Measurements from ENCODE around the gene INCENP. TPM values are rescaled to one million over a fixed set of nuclear protein-coding genes. Genes with fewer than 3 reads are reported as not detected.
"Not testable (repeated sequence)": the region's sequence is repeated elsewhere in the genome, so short reads cannot be mapped to it uniquely, and the experiment has no call there.

The INCENP gene
- total RNA-seq, 2 donors from 2014 or later = 125 to 142 TPM

DNA sequence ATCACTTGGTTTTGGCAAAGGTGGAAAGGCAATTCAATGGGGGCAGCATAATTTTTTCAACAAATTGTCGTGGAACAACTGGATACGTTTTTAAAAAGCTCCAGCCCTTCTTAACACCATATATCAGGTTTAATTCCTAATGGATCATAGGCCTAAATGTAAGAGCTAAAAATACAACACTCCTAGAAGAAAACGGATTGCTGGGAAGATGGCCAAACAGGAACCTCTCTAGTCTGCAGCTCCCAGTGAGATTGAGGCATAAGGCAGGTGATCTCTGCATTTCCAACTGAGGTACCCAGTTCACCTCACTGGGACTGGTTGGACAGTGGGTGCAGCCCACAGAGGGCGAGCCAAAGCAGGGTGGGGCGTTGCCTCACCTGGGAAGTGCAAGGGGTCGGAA, 33.8 kb downstream of the INCENP start:
- no peaks in the 10 kb centered on the region for H3K9me3 Mint-ChIP-seq
- H3K27me3 Mint-ChIP-seq = peaks cover 9% of the 10 kb centered on the region
- no peak for ATAC-seq (replicated peaks)
- peaks cover 20% of the 10 kb centered on the region for H3K36me3 Mint-ChIP-seq (ENCODE audit: low read depth)
- H3K4me1 Mint-ChIP-seq = no peaks in the 10 kb centered on the region
- H3K27ac Mint-ChIP-seq = no peak overlapping the region
- H3K4me3 Mint-ChIP-seq = no peak overlapping the region

DNA sequence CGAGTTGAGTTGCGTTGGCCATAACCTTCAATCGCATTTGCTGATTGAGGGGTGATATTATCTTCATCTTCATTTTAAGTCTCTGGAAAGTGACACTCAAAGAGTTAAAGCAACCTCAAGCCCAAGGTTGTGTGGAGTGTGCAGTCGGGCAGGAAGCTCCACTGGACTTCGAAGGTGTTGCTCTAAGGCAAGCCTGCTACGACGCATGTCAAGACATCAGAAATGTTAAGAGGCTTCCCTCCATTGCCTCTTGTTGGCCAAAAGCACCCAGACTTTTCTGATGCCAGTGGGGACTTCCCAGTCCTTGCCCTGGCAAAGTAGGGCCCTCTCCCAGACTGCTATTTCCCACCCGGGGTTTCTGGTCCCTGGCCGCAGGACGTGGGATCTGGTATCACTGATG, 42.6 kb downstream of the INCENP start:
- Mint-ChIP-seq H3K4me1 (peaks cover 2% of the 10 kb centered on the region), H3K9me3 (no peaks in the 10 kb centered on the region), H3K27me3 (peaks cover 12% of the 10 kb centered on the region), H3K36me3 (ENCODE audit: low read depth) (no peaks in the 10 kb centered on the region), H3K4me3 (no peak overlapping the region), H3K27ac (no peak overlapping the region)
- no peak for ATAC-seq (replicated peaks)

DNA sequence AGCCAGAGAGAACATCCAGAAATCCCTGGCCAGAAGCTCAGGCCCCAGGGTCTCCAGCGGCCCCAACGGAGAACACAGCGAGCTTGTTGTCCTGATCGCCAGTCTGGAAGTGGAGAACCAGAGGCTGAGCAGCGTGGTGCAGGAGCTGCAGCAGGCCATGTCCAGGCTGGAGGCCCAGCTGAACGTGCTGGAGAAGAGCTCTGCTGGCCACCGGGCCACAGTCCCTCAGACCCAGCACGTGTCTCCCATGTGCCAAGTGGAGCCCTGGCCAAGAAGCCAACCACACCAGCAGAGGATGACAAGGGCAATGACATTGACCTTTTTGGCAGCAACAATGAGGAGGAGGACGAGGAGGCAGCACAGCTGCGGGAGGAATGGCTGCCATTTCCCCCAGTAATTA, 45.6 kb downstream of the INCENP start:
- Mint-ChIP-seq H3K4me1 (peaks cover 4% of the 10 kb centered on the region), H3K27ac (no peak overlapping the region), H3K9me3 (no peaks in the 10 kb centered on the region), H3K4me3 (no peak overlapping the region), H3K36me3 (ENCODE audit: low read depth) (no peaks in the 10 kb centered on the region), H3K27me3 (peaks cover 18% of the 10 kb centered on the region)
- ATAC-seq (replicated peaks) = no peak

DNA sequence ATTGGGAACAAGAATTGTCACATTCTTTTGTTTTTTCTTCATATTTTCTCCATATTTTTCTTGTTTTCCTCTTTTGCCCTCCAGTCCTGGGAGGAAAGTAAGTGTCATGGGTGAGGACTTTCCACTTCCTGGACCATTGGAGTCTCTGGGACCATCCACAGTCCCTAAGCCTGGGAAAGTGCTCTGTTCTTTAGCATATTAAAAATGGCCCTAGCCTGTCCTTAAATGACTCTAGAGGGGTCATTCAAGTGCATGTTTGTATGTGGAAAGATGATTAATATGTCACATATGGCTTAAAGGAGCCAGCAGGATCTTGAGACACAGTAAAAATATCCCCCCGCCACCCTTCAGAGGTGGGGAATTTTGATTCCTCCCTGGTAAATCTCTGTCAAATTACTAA, 46.1 kb downstream of the INCENP start:
- Mint-ChIP-seq H3K4me1 (peaks cover 4% of the 10 kb centered on the region), H3K36me3 (ENCODE audit: low read depth) (no peaks in the 10 kb centered on the region), H3K27ac (no peak overlapping the region), H3K27me3 (peaks cover 21% of the 10 kb centered on the region), H3K4me3 (no peak overlapping the region), H3K9me3 (no peaks in the 10 kb centered on the region)
- no peak for ATAC-seq (replicated peaks)

DNA sequence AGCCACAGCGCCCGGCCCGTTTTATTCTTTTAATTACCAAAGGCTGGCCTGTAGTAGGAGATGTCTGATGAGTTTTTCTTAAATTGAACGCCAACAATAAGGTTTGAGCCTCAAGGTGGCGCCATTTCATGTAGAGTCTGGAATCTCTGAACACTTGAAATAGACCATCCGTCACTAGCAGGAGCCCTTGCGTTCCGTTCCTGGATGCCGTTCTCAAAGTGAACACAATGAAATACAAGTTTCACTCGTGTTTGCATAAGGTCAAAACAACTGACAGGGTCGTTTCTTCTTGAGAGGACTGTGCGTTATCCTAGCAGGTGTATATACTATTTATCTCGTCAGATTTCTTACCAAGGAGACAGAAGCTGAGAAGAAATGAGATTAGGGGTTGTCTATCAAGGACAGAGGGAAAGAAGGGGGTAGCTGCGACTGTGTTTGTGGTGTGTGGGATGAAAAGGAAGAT, 47.5 kb downstream of the INCENP start:
- Mint-ChIP-seq H3K27me3 (peaks cover 23% of the 10 kb centered on the region), H3K36me3 (ENCODE audit: low read depth) (no peaks in the 10 kb centered on the region), H3K4me3 (peak overlapping the region; percentile 29), H3K9me3 (no peaks in the 10 kb centered on the region), H3K27ac (no peak overlapping the region), H3K4me1 (peaks cover 4% of the 10 kb centered on the region)
- peak; percentile 66 for ATAC-seq (replicated peaks)

DNA sequence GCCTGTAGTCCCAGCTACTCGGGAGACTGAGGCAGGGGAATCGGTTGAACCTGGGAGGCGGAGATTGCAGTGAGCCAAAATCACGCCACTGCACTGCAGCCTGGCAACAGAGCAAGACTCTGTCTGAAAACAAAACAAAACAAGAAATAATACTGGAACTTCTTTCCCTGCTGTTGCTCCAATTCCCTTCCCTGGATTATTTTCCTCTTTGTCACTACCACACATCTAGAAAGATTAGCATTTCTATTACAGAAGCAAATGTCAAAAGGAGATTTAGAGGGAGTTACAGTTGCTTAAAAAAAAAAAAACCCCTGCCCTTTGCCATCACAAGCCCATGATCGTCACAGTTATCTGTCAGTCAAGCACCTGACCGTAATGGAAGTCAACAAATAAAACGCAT, 48.5 kb downstream of the INCENP start:
- Mint-ChIP-seq H3K27me3 (peaks cover 26% of the 10 kb centered on the region), H3K4me3 (no peak overlapping the region), H3K36me3 (ENCODE audit: low read depth) (no peaks in the 10 kb centered on the region), H3K9me3 (no peaks in the 10 kb centered on the region), H3K4me1 (peaks cover 4% of the 10 kb centered on the region), H3K27ac (no peak overlapping the region)
- ATAC-seq (replicated peaks) = no peak

DNA sequence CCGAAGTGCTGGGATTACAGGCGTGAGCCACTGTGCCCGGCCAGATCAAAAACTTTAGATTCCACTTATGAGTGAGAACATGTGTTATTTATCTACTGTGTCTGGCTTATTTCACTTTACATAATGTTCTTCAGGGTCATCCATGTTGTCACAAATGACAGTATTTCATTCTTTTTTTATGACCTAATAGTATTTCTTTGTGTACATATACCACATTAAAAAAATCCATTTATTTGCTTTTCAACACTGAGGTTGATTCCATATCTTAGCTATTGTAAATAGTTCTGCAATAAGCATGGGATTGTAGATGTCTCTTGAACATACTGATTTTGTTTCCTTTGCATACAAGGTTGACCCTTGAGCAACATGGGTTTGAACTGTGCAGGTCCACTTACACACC, 53.0 kb downstream of the INCENP start:
- ATAC-seq (replicated peaks) = no peak
- Mint-ChIP-seq H3K36me3 (ENCODE audit: low read depth) (no peaks in the 10 kb centered on the region), H3K9me3 (no peaks in the 10 kb centered on the region), H3K4me1 (no peaks in the 10 kb centered on the region), H3K27me3 (peaks cover 14% of the 10 kb centered on the region), H3K27ac (no peak overlapping the region), H3K4me3 (no peak overlapping the region)

DNA sequence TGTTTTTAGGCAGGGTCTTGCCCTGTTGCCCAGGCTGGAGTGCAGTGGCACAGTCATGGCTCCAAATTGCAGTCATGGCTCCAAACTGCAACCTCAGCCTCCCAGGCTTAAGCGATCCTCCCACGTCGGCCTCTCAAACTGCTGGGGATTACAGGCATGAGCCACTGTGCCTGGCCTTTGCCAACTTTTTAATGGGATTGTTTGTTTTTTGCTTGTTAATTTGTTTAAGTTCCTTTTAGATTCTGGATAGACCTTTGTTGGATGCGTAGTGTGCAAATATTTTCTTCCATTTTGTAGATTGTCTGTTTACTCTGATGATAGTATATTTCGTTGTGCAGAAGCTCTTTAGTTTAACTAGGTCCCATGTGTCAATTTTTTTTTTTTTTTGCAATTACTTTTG, 56.2 kb downstream of the INCENP start:
- no peaks in the 10 kb centered on the region for H3K9me3 Mint-ChIP-seq

DNA sequence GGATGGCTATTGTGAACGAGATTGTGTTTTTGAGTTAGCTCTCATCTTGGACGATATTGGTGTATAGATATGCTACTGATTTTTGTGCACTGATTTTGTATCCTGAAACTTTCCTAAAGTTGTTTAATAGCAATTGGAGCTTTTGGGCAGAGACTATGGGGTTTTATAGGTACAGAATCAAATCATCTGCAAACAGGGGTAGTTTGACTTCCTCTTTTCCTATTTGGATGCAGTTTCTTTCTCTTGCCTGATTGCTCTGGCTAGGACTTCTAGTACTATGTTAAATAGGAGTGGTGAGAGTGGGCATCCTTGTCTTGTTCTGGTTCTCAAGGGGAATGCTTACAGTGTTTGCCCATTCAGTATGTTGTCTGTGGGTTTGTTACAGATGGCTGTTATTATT, 57.3 kb downstream of the INCENP start:
- Mint-ChIP-seq H3K9me3 (no peaks in the 10 kb centered on the region), H3K4me1 (no peaks in the 10 kb centered on the region), H3K36me3 (ENCODE audit: low read depth) (no peaks in the 10 kb centered on the region), H3K4me3 (no peak overlapping the region), H3K27me3 (peaks cover 17% of the 10 kb centered on the region), H3K27ac (no peak overlapping the region)
- no peak for ATAC-seq (replicated peaks)

More for the DNA sequence above, 56.2 kb downstream of the INCENP start:
- no peak overlapping the region for H3K27ac Mint-ChIP-seq
- peaks cover 16% of the 10 kb centered on the region for H3K27me3 Mint-ChIP-seq
- no peak for ATAC-seq (replicated peaks)
- H3K4me3 Mint-ChIP-seq = no peak overlapping the region
- H3K36me3 Mint-ChIP-seq (ENCODE audit: low read depth) = no peaks in the 10 kb centered on the region
- H3K4me1 Mint-ChIP-seq = no peaks in the 10 kb centered on the region

DNA sequence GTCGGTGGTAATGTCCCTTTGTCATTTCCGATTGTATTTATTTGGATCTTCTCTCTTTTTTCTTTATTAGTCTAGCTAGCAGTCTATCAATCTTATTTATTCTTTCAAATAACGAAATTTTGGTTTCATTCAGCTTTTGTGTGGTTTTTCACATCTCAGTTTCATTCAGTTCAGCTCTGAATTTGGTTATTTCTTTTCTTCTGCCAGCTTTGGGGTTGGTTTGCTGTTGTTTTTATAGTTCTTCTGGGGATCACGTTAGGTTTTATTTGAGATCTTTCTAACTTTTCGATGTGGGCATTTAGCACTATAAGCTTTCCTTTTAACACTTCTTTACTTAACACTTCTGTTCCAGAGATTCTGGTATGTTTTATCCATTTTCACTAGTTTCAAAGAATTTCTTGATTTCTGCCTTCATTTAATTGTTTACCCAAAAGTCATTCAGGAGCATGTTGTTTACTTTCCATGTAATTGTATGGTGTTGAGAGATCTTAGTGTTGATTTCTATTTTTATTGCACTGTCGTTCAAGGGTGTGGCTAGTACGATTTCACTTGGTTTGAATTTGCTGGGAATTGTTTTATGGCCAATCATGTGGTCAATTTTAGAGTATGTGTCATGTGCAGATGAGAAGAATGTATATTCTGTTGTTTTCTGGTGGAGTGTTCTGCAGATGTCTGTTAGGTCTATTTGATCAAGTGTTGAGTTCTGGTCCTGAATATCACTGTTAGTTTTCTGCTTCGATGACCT, 58.5 kb downstream of the INCENP start:
- Mint-ChIP-seq H3K27me3 (peaks cover 12% of the 10 kb centered on the region), H3K4me1 (no peaks in the 10 kb centered on the region)

DNA sequence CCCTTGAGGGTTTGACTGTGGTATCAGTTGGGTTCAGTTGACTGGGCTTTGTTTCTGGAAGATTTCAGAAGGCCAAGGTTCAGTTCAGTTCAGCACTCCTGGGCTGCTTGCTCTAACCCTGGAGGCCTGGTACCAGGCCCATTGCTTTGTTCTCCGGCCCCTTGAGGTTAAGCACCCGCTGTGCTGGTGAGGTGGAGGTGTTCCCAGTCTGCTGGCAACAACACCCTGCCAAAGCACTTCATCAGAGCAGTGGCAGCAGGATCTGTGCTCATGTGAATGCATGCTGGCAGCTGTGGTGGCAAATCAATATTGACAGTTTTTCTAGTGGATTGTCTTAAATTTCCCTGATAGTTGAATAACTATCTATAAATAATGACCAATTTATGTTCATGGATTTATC, 62.4 kb downstream of the INCENP start:
- no peak overlapping the region for H3K27ac Mint-ChIP-seq
- no peaks in the 10 kb centered on the region for H3K9me3 Mint-ChIP-seq
- no peak for ATAC-seq (replicated peaks)
- H3K4me3 Mint-ChIP-seq = no peak overlapping the region
- H3K4me1 Mint-ChIP-seq = no peaks in the 10 kb centered on the region
- no peaks in the 10 kb centered on the region for H3K36me3 Mint-ChIP-seq (ENCODE audit: low read depth)
- H3K27me3 Mint-ChIP-seq = peaks cover 31% of the 10 kb centered on the region

More for the DNA sequence above, 58.5 kb downstream of the INCENP start:
- no peak overlapping the region for H3K4me3 Mint-ChIP-seq
- no peaks in the 10 kb centered on the region for H3K36me3 Mint-ChIP-seq (ENCODE audit: low read depth)
- no peak for ATAC-seq (replicated peaks)
- H3K27ac Mint-ChIP-seq = no peak overlapping the region
- no peaks in the 10 kb centered on the region for H3K9me3 Mint-ChIP-seq

DNA sequence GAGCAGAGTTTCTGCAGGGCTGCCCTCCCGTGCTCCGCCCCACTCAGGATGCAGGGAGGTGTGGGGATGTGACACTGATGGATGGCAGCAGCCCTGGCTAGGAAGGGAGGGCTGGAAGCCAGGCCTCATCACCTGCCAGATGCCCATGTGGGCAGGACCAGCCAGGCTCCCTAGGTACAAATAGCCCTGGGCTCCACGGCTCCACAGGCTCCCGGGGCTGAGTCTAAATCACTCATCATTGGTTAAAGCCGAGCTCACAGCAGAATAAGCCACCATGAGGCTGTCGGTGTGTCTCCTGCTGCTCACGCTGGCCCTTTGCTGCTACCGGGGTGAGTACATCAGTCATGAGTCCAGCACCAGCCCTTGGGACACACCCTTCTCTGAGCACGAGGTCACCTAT, 66.2 kb downstream of the INCENP start, which contains the start of gene SCGB1D1:
Gene SCGB1D1 (plus strand): TSS at position 206 of the 400 bp plus-strand sequence. CDS start 69 bp downstream, at position 275.
- Mint-ChIP-seq H3K27me3 (peaks cover 37% of the 10 kb centered on the region), H3K27ac (no peak within 1 kb of the TSS), H3K4me3 (no peak within 1 kb of the TSS), H3K4me1 (no peaks in the 10 kb centered on the region), H3K36me3 (ENCODE audit: low read depth) (no peaks in the 10 kb centered on the region), H3K9me3 (no peaks in the 10 kb centered on the region)
- ATAC-seq (replicated peaks) = no peak

DNA sequence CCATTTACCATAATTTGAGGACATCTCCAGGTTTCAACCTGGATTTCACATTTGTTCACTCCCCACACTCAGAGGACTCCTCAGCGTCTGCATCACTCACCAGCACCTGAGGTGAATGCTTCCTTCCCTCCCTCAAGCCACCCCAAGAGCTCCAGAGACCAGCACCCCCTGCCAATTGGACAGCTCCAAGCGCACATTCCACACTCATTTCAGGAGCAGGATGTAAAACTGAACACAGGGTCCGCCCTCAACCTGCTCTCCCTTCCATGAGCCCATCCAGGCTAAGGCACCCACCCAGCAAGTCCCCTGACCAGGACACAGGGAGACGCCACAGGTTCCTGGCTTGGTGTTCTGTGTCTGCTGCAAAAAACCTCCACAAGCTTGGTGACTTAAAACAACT, 70.1 kb downstream of the INCENP start:
- Mint-ChIP-seq H3K4me3 (no peak overlapping the region), H3K4me1 (no peaks in the 10 kb centered on the region), H3K9me3 (no peaks in the 10 kb centered on the region), H3K36me3 (ENCODE audit: low read depth) (no peaks in the 10 kb centered on the region), H3K27me3 (peaks cover 48% of the 10 kb centered on the region), H3K27ac (no peak overlapping the region)
- no peak for ATAC-seq (replicated peaks)

DNA sequence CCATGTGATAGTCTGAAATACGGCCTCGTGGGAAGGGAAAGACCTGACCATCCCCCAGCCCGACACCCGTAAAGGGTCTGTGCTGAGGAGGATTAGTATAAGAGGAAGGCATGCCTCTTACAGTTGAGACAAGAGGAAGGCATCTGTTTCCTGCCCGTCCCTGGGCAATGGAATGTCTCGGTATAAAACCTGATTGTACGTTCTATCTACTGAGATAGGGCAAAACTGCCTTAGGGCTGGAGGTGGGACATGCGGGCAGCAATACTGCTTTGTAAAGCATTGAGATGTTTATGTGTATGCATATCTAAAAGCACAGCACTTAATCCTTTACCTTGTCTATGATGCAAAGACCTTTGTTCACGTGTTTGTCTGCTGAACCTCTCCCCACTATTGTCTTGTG, 71.2 kb downstream of the INCENP start:
- not testable (repeated sequence) for H3K4me3 Mint-ChIP-seq; H3K27ac Mint-ChIP-seq; H3K36me3 Mint-ChIP-seq (ENCODE audit: low read depth); H3K9me3 Mint-ChIP-seq; H3K4me1 Mint-ChIP-seq; ATAC-seq (replicated peaks)
- H3K27me3 Mint-ChIP-seq = peaks cover 46% of the 10 kb centered on the region

DNA sequence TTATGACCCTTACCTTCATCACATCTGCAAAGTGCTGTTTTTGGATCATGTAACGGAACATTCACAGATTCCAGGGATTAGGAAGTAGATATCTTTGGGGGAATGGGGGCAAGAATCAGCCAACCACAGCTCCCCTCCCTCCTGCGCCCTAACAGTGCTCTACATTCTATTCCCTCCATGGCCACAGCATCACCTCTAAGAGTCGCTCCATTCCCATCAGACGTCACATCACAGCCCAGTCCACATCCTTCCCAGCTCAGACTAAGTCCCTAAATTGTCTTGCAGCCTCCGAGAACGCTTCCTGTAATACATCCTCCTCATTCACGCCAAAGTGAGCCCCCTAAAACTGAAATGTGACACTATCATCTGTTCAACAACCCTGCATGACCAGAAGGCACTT, 72.1 kb downstream of the INCENP start:
- Mint-ChIP-seq H3K4me3 (no peak overlapping the region), H3K27ac (no peak overlapping the region), H3K9me3 (no peaks in the 10 kb centered on the region), H3K27me3 (peaks cover 41% of the 10 kb centered on the region), H3K4me1 (no peaks in the 10 kb centered on the region), H3K36me3 (ENCODE audit: low read depth) (no peaks in the 10 kb centered on the region)
- no peak for ATAC-seq (replicated peaks)

All from activated T-helper 17 cell treated with anti-CD3 and anti-CD28 coated beads, Interleukin-2, amount 50 U/mL, for 72 hours (primary cell).